B cell (primary cell): ENCODE results near the gene CD4. TPM values are rescaled to one million over a fixed set of nuclear protein-coding genes. Genes with fewer than 3 reads are reported as not detected.

Source experiments
- ATAC-seq: fragments of 200-7000 bp; cut with Tn5 transposase; one replicate; pipeline ENCODE4 v1.10.0; 2021; ENCODE audit warnings: low read depth, mild to moderate bottlenecking, moderate number of reproducible peaks, moderate library complexity
- CTCF ChIA-PET: fragments of 350-600 bp; sonication (Branson Sonifier 250); formaldehyde crosslinking; loops from one replicate; lab custom pipeline; 2021; ENCODE audit warnings: antibody characterized with exemption, inconsistent platforms; lab: Charles Lee
- POLR2A ChIA-PET: fragments of 350-600 bp; sonication (Branson Sonifier 250); formaldehyde crosslinking; loops from one replicate; lab custom pipeline; 2021; ENCODE audit warnings: antibody characterized with exemption; lab: Charles Lee
- DNase-seq: peaks from one replicate; pipeline ENCODE4 v3.0.0; 2013
- H2AFZ ChIP-seq: 2 replicates; pipeline ENCODE4 v1.6.1; 2012; ENCODE audit warnings: mild to moderate bottlenecking, low read depth, low read length; ENCODE audit not compliant: insufficient read depth, poor library complexity, severe bottlenecking
- H3K27ac ChIP-seq, 2 donors: 1 replicate in 1 of 2; 2 replicates in 1 of 2; pipeline ENCODE4 v1.5.1; 2012 to 2013; ENCODE audit warnings: low read length in 2 of 2, mild to moderate bottlenecking in 2 of 2, moderate library complexity in 1 of 2
- H3K27me3 ChIP-seq, 4 experiments: fragments of 200-600 bp in 1 of 4; sonication (generic) in 1 of 4; replicated peaks in 1 of 4; 1 replicate in 2 of 4; 2 replicates in 2 of 4; pipeline versions ENCODE4 v1.6.1 to v1.7.0; 2013 to 2016; ENCODE audit warnings: low read length in 3 of 4, mild to moderate bottlenecking in 2 of 4, mixed read lengths in 1 of 4, moderate library complexity in 1 of 4; ENCODE audit not compliant: insufficient read depth in 4 of 4, control insufficient read depth in 3 of 4; ENCODE audit errors: control extremely low read depth in 1 of 4
- H3K36me3 ChIP-seq, 2 experiments: replicated peaks in 1 of 2; 1 replicate in 1 of 2; 2 replicates in 1 of 2; pipeline versions ENCODE4 v1.6.1 to v1.7.1; 2013; ENCODE audit warnings: low read length in 1 of 2; ENCODE audit not compliant: insufficient read depth in 2 of 2, control insufficient read depth in 1 of 2; ENCODE audit errors: control extremely low read depth in 1 of 2, extremely low read depth in 1 of 2
- H3K4me1 ChIP-seq, 2 donors: fragments of 200-600 bp in 1 of 2; sonication (generic) in 1 of 2; 1 replicate in 1 of 2; 2 replicates in 1 of 2; pipeline versions ENCODE4 v1.5.1 to v1.6.1; 2013 to 2017; ENCODE audit warnings: low read length in 2 of 2; ENCODE audit not compliant: control insufficient read depth in 2 of 2, insufficient read depth in 2 of 2
- H3K4me2 ChIP-seq: replicated peaks from 2 replicates; pipeline ENCODE3; 2012; ENCODE audit warnings: mild to moderate bottlenecking, low read depth, low read length; ENCODE audit not compliant: poor library complexity, severe bottlenecking
- H3K4me3 ChIP-seq, 5 experiments: fragments of 200-600 bp in 1 of 5; sonication (generic) in 1 of 5; 1 replicate in 3 of 5; 2 replicates in 2 of 5; pipeline versions ENCODE4 v1.5.1 to v1.7.0; 2011 to 2016; ENCODE audit warnings: low read length in 4 of 5, mild to moderate bottlenecking in 4 of 5, low read depth in 2 of 5, control low read depth in 1 of 5, moderate library complexity in 1 of 5; ENCODE audit not compliant: insufficient read depth in 1 of 5; ENCODE audit errors: control extremely low read depth in 1 of 5, extremely low read depth in 1 of 5
- H3K79me2 ChIP-seq: fragments of 200-600 bp; sonication (generic); one replicate; pipeline ENCODE4 v1.6.0; 2016; ENCODE audit warnings: low read length; ENCODE audit not compliant: control insufficient read depth, insufficient read depth
- H3K9ac ChIP-seq: fragments of 200-600 bp; sonication (generic); 2 replicates; pipeline ENCODE4 v1.6.1; 2017; ENCODE audit warnings: mild to moderate bottlenecking, low read length, moderate library complexity
- H3K9me3 ChIP-seq, 3 donors: one replicate each; pipeline versions ENCODE4 v1.6.1 to v1.7.1; 2013; ENCODE audit warnings: low read length in 2 of 3; ENCODE audit not compliant: control insufficient read depth in 2 of 3, insufficient read depth in 1 of 3; ENCODE audit errors: control extremely low read depth in 1 of 3
- H4K20me1 ChIP-seq: 2 replicates; pipeline ENCODE4 v1.6.0; 2012; ENCODE audit warnings: mild to moderate bottlenecking, low read length; ENCODE audit not compliant: insufficient read depth, control insufficient read depth, poor library complexity, severe bottlenecking
- H3K27ac Mint-ChIP-seq: one replicate; pipeline ENCODE4 v1.8.0; 2021; ENCODE audit warnings: mixed read lengths
- H3K27me3 Mint-ChIP-seq: one replicate; pipeline ENCODE4 v1.8.0; 2021; ENCODE audit warnings: mixed read lengths
- H3K4me1 Mint-ChIP-seq: one replicate; pipeline ENCODE4 v1.8.0; 2021; ENCODE audit warnings: mixed read lengths
- H3K4me3 Mint-ChIP-seq: one replicate; pipeline ENCODE4 v1.8.0; 2021; ENCODE audit warnings: mixed read lengths
- H3K9me3 Mint-ChIP-seq: one replicate; pipeline ENCODE4 v1.8.0; 2022; ENCODE audit warnings: mixed read lengths; ENCODE audit not compliant: insufficient read depth
- EZH2 ChIP-seq: IDR thresholded peaks from 2 replicates; pipeline ENCODE4 v1.6.1; 2012; ENCODE audit warnings: borderline replicate concordance, low read depth, mild to moderate bottlenecking, moderate library complexity, low read length; ENCODE audit not compliant: insufficient read depth, poor library complexity, severe bottlenecking
- WGBS: methylation state at CpG from one replicate; pipeline ENCODE4 v1.1.5; 2013; ENCODE audit warnings: missing lambda C conversion rate; ENCODE audit not compliant: insufficient coverage; 5-methylcytosine and 5-hydroxymethylcytosine counted together
- intact Hi-C: fragments of 100-400 bp; cut with micrococcal nuclease; formaldehyde crosslinking; loops from one replicate; pipeline ENCODE4 v1.10.0; 2022
- polyA plus RNA-seq: library from polyadenylated mRNA; depleted of rRNA; stranded (reverse); fragments of >200 nt; gene quantifications from 2 replicates; pipeline ENCODE4 v1.2.3, GENCODE V29; 2012
- total RNA-seq, 2 donors: library from RNA; stranded (reverse); fragments of 120-200 nt in 1 of 2; gene quantifications; 1 replicate in 1 of 2; 2 replicates in 1 of 2; pipeline versions ENCODE4 v1.2.3 to v1.2.4, GENCODE V29; 2013 to 2022
- TF ChIP-seq, protein P1 (sequence below): fragments of 200-600 bp; IDR thresholded peaks from one replicate; pipeline ENCODE4 v1.8.0; 2022; ENCODE audit warnings: antibody characterized with exemption, mild to moderate bottlenecking

The CD4 gene
- total and polyA plus RNA-seq, 2 donors (not counting 1 experiment from before 2014, with no cell fraction given), result 0.49 to 2.2 TPM

DNA sequence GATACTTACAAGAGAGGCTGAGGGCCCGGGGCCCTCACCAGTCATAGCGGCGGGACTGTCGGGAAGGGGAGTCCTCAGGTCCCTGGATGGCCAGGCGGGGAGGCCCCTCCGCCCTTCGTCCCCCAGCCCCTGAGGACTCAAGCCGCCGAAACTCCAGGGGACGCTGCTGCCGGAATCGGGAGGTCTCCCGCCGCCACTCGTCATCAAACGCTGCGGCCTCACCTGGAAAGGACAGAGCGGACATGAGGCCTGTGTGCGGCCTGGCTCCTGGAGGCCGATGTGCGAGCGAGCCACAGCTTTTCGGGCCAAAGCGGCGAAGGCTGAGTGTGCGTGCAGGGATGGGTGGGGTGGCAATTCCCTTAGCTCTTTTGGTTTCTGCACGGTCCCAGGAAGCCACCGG lies 40.6 kb upstream of the CD4 start:
- peaks cover 1 to 50% of the 10 kb centered on the region in 2 experiments for H3K36me3 ChIP-seq
- WGBS, result 96% methylated on average over 18 of the region's 28 CpGs
- H3K9me3 ChIP-seq, result peaks cover 0 to 5% (median 0%) of the 10 kb centered on the region in 3 donors
- no peak overlapping the region for H3K27ac ChIP-seq
- POLR2A ChIA-PET, result no interaction called here
- Mint-ChIP-seq H3K27me3 (no peaks in the 10 kb centered on the region), H3K4me3 (no peak overlapping the region), H3K27ac (no peak overlapping the region), H3K4me1 (peaks cover 39% of the 10 kb centered on the region), H3K9me3 (no peaks in the 10 kb centered on the region)
- H3K4me1 ChIP-seq, result peaks cover 27% of the 10 kb centered on the region in 2 donors
- no peaks in the 10 kb centered on the region for H3K27me3 ChIP-seq
- no peak for TF ChIP-seq EZH2
- TF ChIP-seq, protein P1, sequence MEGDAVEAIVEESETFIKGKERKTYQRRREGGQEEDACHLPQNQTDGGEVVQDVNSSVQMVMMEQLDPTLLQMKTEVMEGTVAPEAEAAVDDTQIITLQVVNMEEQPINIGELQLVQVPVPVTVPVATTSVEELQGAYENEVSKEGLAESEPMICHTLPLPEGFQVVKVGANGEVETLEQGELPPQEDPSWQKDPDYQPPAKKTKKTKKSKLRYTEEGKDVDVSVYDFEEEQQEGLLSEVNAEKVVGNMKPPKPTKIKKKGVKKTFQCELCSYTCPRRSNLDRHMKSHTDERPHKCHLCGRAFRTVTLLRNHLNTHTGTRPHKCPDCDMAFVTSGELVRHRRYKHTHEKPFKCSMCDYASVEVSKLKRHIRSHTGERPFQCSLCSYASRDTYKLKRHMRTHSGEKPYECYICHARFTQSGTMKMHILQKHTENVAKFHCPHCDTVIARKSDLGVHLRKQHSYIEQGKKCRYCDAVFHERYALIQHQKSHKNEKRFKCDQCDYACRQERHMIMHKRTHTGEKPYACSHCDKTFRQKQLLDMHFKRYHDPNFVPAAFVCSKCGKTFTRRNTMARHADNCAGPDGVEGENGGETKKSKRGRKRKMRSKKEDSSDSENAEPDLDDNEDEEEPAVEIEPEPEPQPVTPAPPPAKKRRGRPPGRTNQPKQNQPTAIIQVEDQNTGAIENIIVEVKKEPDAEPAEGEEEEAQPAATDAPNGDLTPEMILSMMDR, result no peak
- DNase-seq (no peak), ATAC-seq (no peak)
- CTCF ChIA-PET, result no interaction called here
- intact Hi-C loops, result no loop called here
- H2AFZ ChIP-seq, result no peak overlapping the region
- no peak overlapping the region for H3K4me3 ChIP-seq
- H3K4me2 ChIP-seq, result no peak overlapping the region
- H3K9ac ChIP-seq, result no peak overlapping the region
- no peaks in the 10 kb centered on the region for H4K20me1 ChIP-seq
- H3K79me2 ChIP-seq, result peaks cover 10% of the 10 kb centered on the region

DNA sequence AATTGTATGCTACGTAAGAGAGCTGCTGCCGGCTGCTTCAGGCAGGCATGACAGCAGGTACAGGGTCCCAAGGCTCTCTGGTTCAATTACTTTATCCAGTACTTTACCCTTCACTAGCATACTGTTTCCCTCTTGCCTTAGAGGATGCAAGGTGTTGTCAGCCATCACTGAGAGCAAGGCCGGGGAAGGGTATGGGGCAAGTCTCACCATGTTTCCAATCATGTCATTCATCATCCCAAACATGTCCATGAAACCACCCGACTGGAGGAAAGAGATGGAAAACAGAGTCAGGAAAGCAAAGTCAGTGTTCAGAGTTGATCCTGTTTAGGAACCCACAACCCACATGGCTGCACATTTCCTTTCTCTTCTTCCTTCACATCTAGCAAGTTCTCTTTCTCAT lies 38.8 kb upstream of the CD4 start:
- Histone ChIP-seq H2AFZ (no peak overlapping the region), H3K4me2 (no peak overlapping the region), H3K27ac (no peak overlapping the region), H4K20me1 (no peaks in the 10 kb centered on the region), H3K36me3 (peaks cover 1 to 50% of the 10 kb centered on the region in 2 experiments), H3K9me3 (no peaks in the 10 kb centered on the region), H3K4me1 (peaks cover 22 to 23% of the 10 kb centered on the region in 2 donors), H3K27me3 (no peaks in the 10 kb centered on the region), H3K79me2 (peaks cover 10% of the 10 kb centered on the region), H3K9ac (no peak overlapping the region), H3K4me3 (no peak overlapping the region)
- no peak overlapping the region for H3K4me3 Mint-ChIP-seq
- DNase-seq (no peak), ATAC-seq (no peak)
- WGBS, result 93% methylated on average over 3 of the region's 4 CpGs
- CTCF ChIA-PET, result no interaction called here
- intact Hi-C loops, result no loop called here
- TF ChIP-seq, protein P1, result no peak
- no peak for TF ChIP-seq EZH2
- POLR2A ChIA-PET, result no interaction called here
- no peaks in the 10 kb centered on the region for H3K27me3 Mint-ChIP-seq
- no peaks in the 10 kb centered on the region for H3K9me3 Mint-ChIP-seq
- peaks cover 31% of the 10 kb centered on the region for H3K4me1 Mint-ChIP-seq
- no peak overlapping the region for H3K27ac Mint-ChIP-seq
